Liver (tissue), 9 donors: Measurements from ENCODE around the gene PHC1. TPM values are rescaled to one million over a fixed set of nuclear protein-coding genes. Genes with fewer than 3 reads are reported as not detected.
A peak's percentile ranks its signal among the peaks of the same experiment; 100 is the strongest.

Experiments
- DNase-seq: peaks from one replicate; pipeline ENCODE4 v3.0.0-alpha.2; 2017; ENCODE audit warnings: low spot score
- H3K27ac ChIP-seq, 2 donors: one replicate each; pipeline ENCODE4 v1.7.0; 2013; ENCODE audit warnings: inconsistent platforms in 2 of 2, low read length in 2 of 2, control low read depth in 1 of 2, low read depth in 1 of 2, mild to moderate bottlenecking in 1 of 2
- H3K27me3 ChIP-seq, 4 donors: one replicate each; pipeline versions ENCODE4 v1.6.1 to v1.7.0; 2013; ENCODE audit warnings: low read length in 3 of 4, inconsistent platforms in 1 of 4, mild to moderate bottlenecking in 1 of 4, moderate library complexity in 1 of 4; ENCODE audit not compliant: control insufficient read depth in 4 of 4, insufficient read depth in 4 of 4
- H3K36me3 ChIP-seq, 4 donors: one replicate each; pipeline versions ENCODE4 v1.6.1 to v1.7.0; 2013; ENCODE audit warnings: low read length in 3 of 4, mild to moderate bottlenecking in 3 of 4, low read depth in 1 of 4, moderate library complexity in 1 of 4; ENCODE audit not compliant: control insufficient read depth in 4 of 4, insufficient read depth in 3 of 4
- H3K4me1 ChIP-seq, 4 donors: one replicate each; pipeline versions ENCODE4 v1.6.1 to v1.7.0; 2013; ENCODE audit warnings: low read length in 3 of 4, mild to moderate bottlenecking in 3 of 4, moderate library complexity in 1 of 4; ENCODE audit not compliant: control insufficient read depth in 4 of 4, insufficient read depth in 4 of 4
- H3K4me3 ChIP-seq, 3 donors: one replicate each; pipeline versions ENCODE4 v1.6.1 to v1.7.0; 2013; ENCODE audit warnings: low read length in 3 of 3, control low read depth in 1 of 3, low read depth in 1 of 3, mild to moderate bottlenecking in 1 of 3
- H3K9ac ChIP-seq, 2 donors: one replicate each; pipeline ENCODE4 v1.7.0; 2013; ENCODE audit warnings: low read length in 2 of 2, mild to moderate bottlenecking in 2 of 2, moderate library complexity in 2 of 2, control low read depth in 1 of 2, low read depth in 1 of 2
- H3K9me3 ChIP-seq, 4 donors: one replicate each; pipeline versions ENCODE4 v1.6.1 to v1.7.0; 2013; ENCODE audit warnings: low read length in 3 of 4; ENCODE audit not compliant: control insufficient read depth in 4 of 4
- EGR1 ChIP-seq, 2 donors: IDR thresholded peaks; 2 replicates each; pipeline ENCODE4 v1.6.1; 2016 to 2018; ENCODE audit warnings: antibody characterized with exemption in 2 of 2, low read depth in 2 of 2
- FOXA1 ChIP-seq: IDR thresholded peaks from 2 replicates; pipeline ENCODE4 v1.6.1; 2016; ENCODE audit warnings: antibody characterized with exemption
- HNF4A ChIP-seq, 2 donors: conservative IDR thresholded peaks; 2 replicates each; pipeline ENCODE4 v1.6.1; 2016; ENCODE audit warnings: antibody characterized with exemption in 2 of 2, mild to moderate bottlenecking in 2 of 2
- NR2F2 ChIP-seq: IDR thresholded peaks from 2 replicates; pipeline ENCODE4 v1.6.1; 2016; ENCODE audit warnings: antibody characterized with exemption
- RXRA ChIP-seq, 2 donors: IDR thresholded peaks; 2 replicates each; pipeline ENCODE4 v1.6.1; 2017 to 2018; ENCODE audit warnings: antibody characterized with exemption in 2 of 2, mild to moderate bottlenecking in 1 of 2
- SP1 ChIP-seq: IDR thresholded peaks from 2 replicates; pipeline ENCODE4 v1.6.1; 2018; ENCODE audit warnings: antibody characterized with exemption, mild to moderate bottlenecking
- TAF1 ChIP-seq: conservative IDR thresholded peaks from 2 replicates; pipeline ENCODE4 v1.6.1; 2016; ENCODE audit warnings: antibody characterized with exemption, mild to moderate bottlenecking
- WGBS: extraction: QIAGEN DNeasy Blood & Tissue Kit; methylation state at CpG from one replicate; pipeline ENCODE4 v1.1.7; 2013; 5-methylcytosine and 5-hydroxymethylcytosine counted together
- polyA plus RNA-seq, 2 donors: library from polyadenylated mRNA; stranded (reverse) in 1 of 2; unstranded in 1 of 2; fragments of 200-250 nt in 1 of 2; fragments of >200 nt in 1 of 2; fragmentation: Nextera tagmentation in 1 of 2; extraction: Ambion mirVana in 1 of 2; gene quantifications; one replicate each; pipeline versions ENCODE4 v1.2.1 to v1.2.3, GENCODE V29; 2013 to 2015
- total RNA-seq, 2 donors: library from RNA; depleted of rRNA; stranded (reverse); fragments of >200 nt; gene quantifications; one replicate each; pipeline ENCODE4 v1.2.3, GENCODE V29; 2014
- TF ChIP-seq, protein P1 (sequence below): IDR thresholded peaks from 2 replicates; pipeline ENCODE4 v1.6.1; 2016; ENCODE audit warnings: antibody characterized with exemption
- TF ChIP-seq, protein P2 (sequence below): IDR thresholded peaks from 2 replicates; pipeline ENCODE4 v1.6.1; 2016; ENCODE audit warnings: antibody characterized with exemption
- TF ChIP-seq, protein P3 (sequence below): IDR thresholded peaks from 2 replicates; pipeline ENCODE4 v1.6.1; 2016; ENCODE audit warnings: antibody characterized with exemption, mild to moderate bottlenecking
- TF ChIP-seq, protein P4 (sequence below): IDR thresholded peaks from 2 replicates; pipeline ENCODE4 v1.6.1; 2016; ENCODE audit warnings: antibody characterized with exemption
- donor health status: healthy.
- donor health status: healthy.
- donor health status: healthy.
- donor health status: healthy.
- donor health status: healthy.

The PHC1 gene
- total and polyA plus RNA-seq, 4 donors, result 2.4 to 7.6 (median 3.9) TPM

DNA sequence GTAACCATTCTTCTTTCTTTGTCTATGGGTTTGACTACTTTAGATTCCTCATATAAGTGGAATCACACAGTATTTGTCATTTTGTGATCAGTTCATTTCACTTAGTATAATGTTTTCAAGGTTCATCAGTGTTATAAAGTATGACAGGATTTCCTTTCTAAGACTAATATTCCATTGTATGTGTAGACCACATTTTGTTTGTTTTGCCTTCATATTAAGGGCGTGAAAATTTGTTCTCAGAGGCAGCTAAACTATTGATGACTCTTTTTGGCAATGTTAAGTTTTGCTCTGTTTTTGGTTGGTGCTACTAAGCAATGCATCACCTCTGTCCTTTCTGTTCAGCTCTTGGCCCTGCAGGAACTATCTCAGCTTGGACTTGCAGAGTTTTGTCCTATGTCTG lies 73.4 kb downstream of the PHC1 start:
- H3K9me3 ChIP-seq, result no peaks in the 10 kb centered on the region
- H3K27ac ChIP-seq, result no peak overlapping the region
- 67% methylated on average over 1 of the region's 1 CpG for WGBS
- H3K9ac ChIP-seq, result no peak overlapping the region
- H3K4me1 ChIP-seq, result peaks cover 0 to 3% (median 0%) of the 10 kb centered on the region in 4 donors
- no peaks in the 10 kb centered on the region for H3K27me3 ChIP-seq
- TF ChIP-seq, protein P1, sequence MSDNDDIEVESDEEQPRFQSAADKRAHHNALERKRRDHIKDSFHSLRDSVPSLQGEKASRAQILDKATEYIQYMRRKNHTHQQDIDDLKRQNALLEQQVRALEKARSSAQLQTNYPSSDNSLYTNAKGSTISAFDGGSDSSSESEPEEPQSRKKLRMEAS, result no peak
- TF ChIP-seq HNF4A (conservative IDR thresholded peaks at IDR 0.05) (no peak), RXRA (IDR thresholded peaks at IDR 0.05) (no peak), EGR1 (IDR thresholded peaks at IDR 0.05; ENCODE audit: low read depth in 2 of 2) (no peak)
- TF ChIP-seq, protein P2, sequence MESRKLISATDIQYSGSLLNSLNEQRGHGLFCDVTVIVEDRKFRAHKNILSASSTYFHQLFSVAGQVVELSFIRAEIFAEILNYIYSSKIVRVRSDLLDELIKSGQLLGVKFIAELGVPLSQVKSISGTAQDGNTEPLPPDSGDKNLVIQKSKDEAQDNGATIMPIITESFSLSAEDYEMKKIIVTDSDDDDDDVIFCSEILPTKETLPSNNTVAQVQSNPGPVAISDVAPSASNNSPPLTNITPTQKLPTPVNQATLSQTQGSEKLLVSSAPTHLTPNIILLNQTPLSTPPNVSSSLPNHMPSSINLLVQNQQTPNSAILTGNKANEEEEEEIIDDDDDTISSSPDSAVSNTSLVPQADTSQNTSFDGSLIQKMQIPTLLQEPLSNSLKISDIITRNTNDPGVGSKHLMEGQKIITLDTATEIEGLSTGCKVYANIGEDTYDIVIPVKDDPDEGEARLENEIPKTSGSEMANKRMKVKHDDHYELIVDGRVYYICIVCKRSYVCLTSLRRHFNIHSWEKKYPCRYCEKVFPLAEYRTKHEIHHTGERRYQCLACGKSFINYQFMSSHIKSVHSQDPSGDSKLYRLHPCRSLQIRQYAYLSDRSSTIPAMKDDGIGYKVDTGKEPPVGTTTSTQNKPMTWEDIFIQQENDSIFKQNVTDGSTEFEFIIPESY, result no peak
- no peak for DNase-seq
- H3K36me3 ChIP-seq, result no peaks in the 10 kb centered on the region
- no peak overlapping the region for H3K4me3 ChIP-seq

DNA sequence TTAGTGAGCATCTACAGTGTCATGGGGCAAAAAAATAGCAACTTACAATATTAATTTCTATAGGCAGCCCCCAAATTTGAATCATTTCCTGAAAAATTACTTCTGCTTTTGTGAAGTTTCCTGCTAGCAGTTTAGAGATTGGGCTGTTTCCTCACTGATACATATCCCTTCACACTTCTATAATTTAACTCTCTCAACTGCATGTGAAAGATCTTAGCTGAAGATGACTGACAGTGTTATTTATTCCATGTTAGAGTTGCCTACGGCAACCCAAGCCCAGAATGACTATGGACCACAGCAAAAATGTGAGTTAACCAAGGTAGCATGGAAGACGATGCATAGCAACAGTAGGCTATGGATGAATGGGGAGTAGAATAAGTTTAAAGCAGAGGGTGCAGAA lies 75.1 kb downstream of the PHC1 start, which contains the start of gene KLRG1:
Gene KLRG1 (plus strand): TSS at position 134 of the 400 bp plus-strand sequence. CDS start 90 bp downstream, at position 224.
- Histone ChIP-seq H3K4me3 (no peak within 1 kb of the TSS), H3K27me3 (no peaks in the 10 kb centered on the region), H3K9ac (peak within 1 kb of the TSS in 1 of 2 donors; percentile 49), H3K4me1 (peaks cover 0 to 3% (median 0%) of the 10 kb centered on the region in 4 donors), H3K27ac (peak within 1 kb of the TSS in 1 of 2 donors; percentile 26), H3K9me3 (no peaks in the 10 kb centered on the region), H3K36me3 (no peaks in the 10 kb centered on the region)
- no peak for DNase-seq
- TF ChIP-seq TAF1, result no peak
- no peak for TF ChIP-seq RXRA (IDR thresholded peaks at IDR 0.05)
- no peak for TF ChIP-seq FOXA1
- TF ChIP-seq SP1, result no peak
- TF ChIP-seq, protein P3, sequence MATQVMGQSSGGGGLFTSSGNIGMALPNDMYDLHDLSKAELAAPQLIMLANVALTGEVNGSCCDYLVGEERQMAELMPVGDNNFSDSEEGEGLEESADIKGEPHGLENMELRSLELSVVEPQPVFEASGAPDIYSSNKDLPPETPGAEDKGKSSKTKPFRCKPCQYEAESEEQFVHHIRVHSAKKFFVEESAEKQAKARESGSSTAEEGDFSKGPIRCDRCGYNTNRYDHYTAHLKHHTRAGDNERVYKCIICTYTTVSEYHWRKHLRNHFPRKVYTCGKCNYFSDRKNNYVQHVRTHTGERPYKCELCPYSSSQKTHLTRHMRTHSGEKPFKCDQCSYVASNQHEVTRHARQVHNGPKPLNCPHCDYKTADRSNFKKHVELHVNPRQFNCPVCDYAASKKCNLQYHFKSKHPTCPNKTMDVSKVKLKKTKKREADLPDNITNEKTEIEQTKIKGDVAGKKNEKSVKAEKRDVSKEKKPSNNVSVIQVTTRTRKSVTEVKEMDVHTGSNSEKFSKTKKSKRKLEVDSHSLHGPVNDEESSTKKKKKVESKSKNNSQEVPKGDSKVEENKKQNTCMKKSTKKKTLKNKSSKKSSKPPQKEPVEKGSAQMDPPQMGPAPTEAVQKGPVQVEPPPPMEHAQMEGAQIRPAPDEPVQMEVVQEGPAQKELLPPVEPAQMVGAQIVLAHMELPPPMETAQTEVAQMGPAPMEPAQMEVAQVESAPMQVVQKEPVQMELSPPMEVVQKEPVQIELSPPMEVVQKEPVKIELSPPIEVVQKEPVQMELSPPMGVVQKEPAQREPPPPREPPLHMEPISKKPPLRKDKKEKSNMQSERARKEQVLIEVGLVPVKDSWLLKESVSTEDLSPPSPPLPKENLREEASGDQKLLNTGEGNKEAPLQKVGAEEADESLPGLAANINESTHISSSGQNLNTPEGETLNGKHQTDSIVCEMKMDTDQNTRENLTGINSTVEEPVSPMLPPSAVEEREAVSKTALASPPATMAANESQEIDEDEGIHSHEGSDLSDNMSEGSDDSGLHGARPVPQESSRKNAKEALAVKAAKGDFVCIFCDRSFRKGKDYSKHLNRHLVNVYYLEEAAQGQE, result no peak
- TF ChIP-seq, protein P4, sequence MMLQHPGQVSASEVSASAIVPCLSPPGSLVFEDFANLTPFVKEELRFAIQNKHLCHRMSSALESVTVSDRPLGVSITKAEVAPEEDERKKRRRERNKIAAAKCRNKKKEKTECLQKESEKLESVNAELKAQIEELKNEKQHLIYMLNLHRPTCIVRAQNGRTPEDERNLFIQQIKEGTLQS, result no peak
- TF ChIP-seq NR2F2, result no peak
- WGBS, result 83% methylated on average over 2 of the region's 2 CpGs

Other genes starting within 250 kb of the PHC1 start
- 1 to 10 TPM; 5.3 to 9.5 TPM for gene RIMKLB, start 216.5 kb upstream of the PHC1 start, total RNA-seq
- 1 to 10 TPM; 1.6 to 2.3 TPM for gene RIMKLB, start 216.5 kb upstream of the PHC1 start, polyA plus RNA-seq
- gene A2ML1, start 91.9 kb upstream of the PHC1 start, total RNA-seq, result under 1 TPM in 1 of 2 donors, not detected in 1; 0.19 TPM
- gene A2ML1, start 91.9 kb upstream of the PHC1 start, polyA plus RNA-seq, result under 1 TPM in 1 of 2 donors, not detected in 1; 0.03 TPM
- gene M6PR, start 35.1 kb downstream of the PHC1 start, total RNA-seq, result 100 to 1,000 TPM in 1 of 2 donors, 10 to 100 TPM in 1; 44.5 to 118 TPM
- 10 to 100 TPM; 38.7 to 48.9 TPM for gene M6PR, start 35.1 kb downstream of the PHC1 start, polyA plus RNA-seq
- gene KLRG1, start 75.0 kb downstream of the PHC1 start, total RNA-seq, result 1 to 10 TPM; 2.4 to 2.8 TPM
- 1 to 10 TPM in 1 of 2 donors, under 1 TPM in 1; 0.95 to 2.7 TPM for gene KLRG1, start 75.0 kb downstream of the PHC1 start, polyA plus RNA-seq
- 1,000 to 10,000 TPM; 1,731 to 2,199 TPM for gene A2M, start 201.4 kb downstream of the PHC1 start, total RNA-seq
- gene A2M, start 201.4 kb downstream of the PHC1 start, polyA plus RNA-seq, result 1,000 to 10,000 TPM; 1,904 to 2,622 TPM